NCI-H2029 treated with DMSO at 0.1 percent for 48 hours (cell line): ENCODE measurements around the gene EVC2.

Source experiments
- DNase-seq: peaks from one replicate; lab custom pipeline; 2025; lab: John Stamatoyannopoulos, UW

The EVC2 gene

GRCh38 chr4:5711479-5712184 is 3.3 kb upstream of the EVC2 start:
- no peak for DNase-seq

GRCh38 chr4:5710961-5711478 is 2.7 kb upstream of the EVC2 start, which contains the start of gene EVC:
EVC (plus strand) TSS chr4:5711201; CDS start chr4:5711381, 180 bp downstream.
- DNase-seq = no peak

GRCh38 chr4:5710065-5710960 is 2.0 kb upstream of the EVC2 start:
- DNase-seq = no peak

GRCh38 chr4:5709207-5709575 is 832 bp upstream of the EVC2 start:
- no peak for DNase-seq

- no peak for DNase-seq
Observed at GRCh38 chr4:5707778-5708448, 446 bp downstream of the EVC2 start.

- no peak for DNase-seq
Observed at GRCh38 chr4:5707366-5707765, 993 bp downstream of the EVC2 start.

GRCh38 chr4:5706486-5707290 is 1.7 kb downstream of the EVC2 start:
- DNase-seq = no peak

- DNase-seq = no peak
Observed at GRCh38 chr4:5705647-5706320, 2.6 kb downstream of the EVC2 start.

GRCh38 chr4:5704276-5704675 is 4.1 kb downstream of the EVC2 start:
- DNase-seq = no peak

GRCh38 chr4:5703831-5704230 is 4.5 kb downstream of the EVC2 start:
- DNase-seq = no peak

GRCh38 chr4:5701971-5702370 is 6.4 kb downstream of the EVC2 start:
- no peak for DNase-seq

- no peak for DNase-seq
Observed at GRCh38 chr4:5700459-5700858, 7.9 kb downstream of the EVC2 start.

- no peak for DNase-seq
Observed at GRCh38 chr4:5696341-5696740, 12.0 kb downstream of the EVC2 start.

GRCh38 chr4:5693871-5694270 is 14.5 kb downstream of the EVC2 start:
- DNase-seq = no peak

- DNase-seq = no peak
Observed at GRCh38 chr4:5691491-5692132, 16.7 kb downstream of the EVC2 start.

GRCh38 chr4:5689065-5689464 is 19.3 kb downstream of the EVC2 start:
- DNase-seq = no peak

- no peak for DNase-seq
Observed at GRCh38 chr4:5686338-5686737, 22.0 kb downstream of the EVC2 start.

- DNase-seq = no peak
Observed at GRCh38 chr4:5685296-5685695, 23.1 kb downstream of the EVC2 start.

- no peak for DNase-seq
Observed at GRCh38 chr4:5683566-5683965, 24.8 kb downstream of the EVC2 start.

GRCh38 chr4:5678977-5679376 is 29.4 kb downstream of the EVC2 start:
- no peak for DNase-seq

GRCh38 chr4:5676763-5677162 is 31.6 kb downstream of the EVC2 start:
- DNase-seq = no peak
